K562 (cell line): ENCODE results near the gene HECW1. TPM values are rescaled to one million over a fixed set of nuclear protein-coding genes. Genes with fewer than 3 reads are reported as not detected.
A peak's percentile ranks its signal among the peaks of the same experiment; 100 is the strongest.

Experiments
- CREB3L1 ChIP-seq: fragments of 450-650 bp; IDR thresholded peaks from 2 replicates; pipeline ENCODE4 v1.6.1; 2014; ENCODE audit warnings: low read depth, mild to moderate bottlenecking, moderate library complexity, borderline replicate concordance
- MEF2D ChIP-seq: conservative IDR thresholded peaks from 2 replicates; pipeline ENCODE4 v1.6.1; 2016; ENCODE audit warnings: low read depth, missing genetic modification characterization, missing compliant biosample characterization
- MXI1 ChIP-seq: IDR thresholded peaks from 2 replicates; pipeline ENCODE4 v1.6.1; 2011; ENCODE audit warnings: low read depth, mild to moderate bottlenecking, improper control_type of control experiment, low read length
- NKRF ChIP-seq: fragments of 450-650 bp; IDR thresholded peaks from 2 replicates; pipeline ENCODE4 v1.6.1; 2016; ENCODE audit warnings: borderline replicate concordance
- OTX1 ChIP-seq: fragments of 450-650 bp; formaldehyde crosslinking; IDR thresholded peaks from 2 replicates; pipeline ENCODE4 v1.4.0; 2022; ENCODE audit warnings: mild to moderate bottlenecking
- RBM22 ChIP-seq: fragments of 200-400 bp; formaldehyde crosslinking; IDR thresholded peaks from 2 replicates; pipeline ENCODE4 v1.6.1; 2018; ENCODE audit warnings: low read length, low read depth; ENCODE audit not compliant: poor library complexity, severe bottlenecking
- RFX7 ChIP-seq: fragments of 250-450 bp; sonication (Bioruptor Pico); IDR thresholded peaks from 2 replicates; pipeline ENCODE4 v1.5.1; 2021; ENCODE audit warnings: mild to moderate bottlenecking
- TBL1XR1 ChIP-seq, 2 experiments: IDR thresholded peaks; 2 replicates each; pipeline ENCODE4 v1.6.1; 2012; ENCODE audit warnings: improper control_type of control experiment in 2 of 2, low read length in 2 of 2, mild to moderate bottlenecking in 1 of 2
- TEAD2 ChIP-seq: fragments of 450-650 bp; IDR thresholded peaks from 2 replicates; pipeline ENCODE4 v1.6.1; 2016; ENCODE audit warnings: missing genetic modification characterization, control low read depth, missing compliant biosample characterization
- TFE3 ChIP-seq: fragments of 450-650 bp; formaldehyde crosslinking; IDR thresholded peaks from 2 replicates; pipeline ENCODE4 v1.4.0; 2020; ENCODE audit warnings: mild to moderate bottlenecking, mixed read lengths
- U2AF1 ChIP-seq: fragments of 200-400 bp; formaldehyde crosslinking; optimal IDR thresholded peaks from 2 replicates; pipeline ENCODE3; 2017; ENCODE audit warnings: mild to moderate bottlenecking, low read depth, low read length, moderate library complexity
- USF1 ChIP-seq: sonication (generic); formaldehyde crosslinking; IDR thresholded peaks from 2 replicates; pipeline ENCODE4 v1.9.0; 2022; ENCODE audit warnings: mild to moderate bottlenecking, missing genetic modification reagents
- ZNF197 ChIP-seq: fragments of 200-800 bp; sonication (Bioruptor generic); IDR thresholded peaks from 2 replicates; pipeline ENCODE4 v1.6.1; 2016; ENCODE audit warnings: low read depth, missing genetic modification characterization, missing compliant biosample characterization
- ZNF395 ChIP-seq: fragments of 200-800 bp; sonication (Bioruptor generic); IDR thresholded peaks from 2 replicates; pipeline ENCODE4 v1.6.1; 2017; ENCODE audit warnings: missing genetic modification characterization, missing compliant biosample characterization
- polyA plus RNA-seq, 8 experiments: library from polyadenylated mRNA; depleted of rRNA in 4 of 8; stranded (reverse) in 5 of 8; unstranded in 3 of 8; fragments of >200 nt; fragmentation: Nextera tagmentation in 2 of 8; fragmentation: Illumina TruSeq in 1 of 8; extraction: Ambion mirVana in 2 of 8; extraction: Trizol in 1 of 8; gene quantifications; 2 replicates each; pipeline versions ENCODE4 v1.2.1 to v1.2.3, GENCODE V29; 2011 to 2014; ENCODE audit warnings: inconsistent platforms in 1 of 8, missing spikeins in 1 of 8
- total RNA-seq, 7 experiments: library from RNA; depleted of rRNA in 6 of 7; stranded (reverse); fragments of >200 nt in 6 of 7; fragmentation: Illumina TruSeq in 2 of 7; extraction: Trizol in 2 of 7; gene quantifications; 2 replicates each; pipeline versions ENCODE4 v1.2.1 to v1.2.3, GENCODE V29; 2011 to 2021; ENCODE audit warnings: low replicate concordance in 1 of 7

The HECW1 gene
- total and polyA plus RNA-seq, 9 of the 15 experiments (the other 6 are each of a cell fraction or from before 2014, with no cell fraction given) = 0.07 to 0.31 (median 0.13) TPM; not detected in 4

GRCh38 chr7:43559171-43559945 lies 446.9 kb downstream of the HECW1 start (continued):
- TF ChIP-seq CREB3L1 (no peak), ZNF197 (CRISPR knock-in tag) (no peak), RBM22 (no peak), U2AF1 (no peak), RFX7 (CRISPR knock-in tag) (no peak), USF1 (CRISPR knock-in tag) (peak; percentile 39), MEF2D (tag) (no peak), TBL1XR1 (IDR thresholded peaks at IDR 0.05; ENCODE audit: low read length in 2 of 2) (no peak), TFE3 (CRISPR knock-in tag) (peak; percentile 57; the same call in 1 of the 2 replicates), NKRF (no peak), MXI1 (no peak), OTX1 (CRISPR knock-in tag) (no peak), TEAD2 (no peak), ZNF395 (CRISPR knock-in tag) (no peak)
